ENCODE data around the gene NCAPD2.
A peak's percentile ranks its signal among the peaks of the same experiment; 100 is the strongest.

DNA sequence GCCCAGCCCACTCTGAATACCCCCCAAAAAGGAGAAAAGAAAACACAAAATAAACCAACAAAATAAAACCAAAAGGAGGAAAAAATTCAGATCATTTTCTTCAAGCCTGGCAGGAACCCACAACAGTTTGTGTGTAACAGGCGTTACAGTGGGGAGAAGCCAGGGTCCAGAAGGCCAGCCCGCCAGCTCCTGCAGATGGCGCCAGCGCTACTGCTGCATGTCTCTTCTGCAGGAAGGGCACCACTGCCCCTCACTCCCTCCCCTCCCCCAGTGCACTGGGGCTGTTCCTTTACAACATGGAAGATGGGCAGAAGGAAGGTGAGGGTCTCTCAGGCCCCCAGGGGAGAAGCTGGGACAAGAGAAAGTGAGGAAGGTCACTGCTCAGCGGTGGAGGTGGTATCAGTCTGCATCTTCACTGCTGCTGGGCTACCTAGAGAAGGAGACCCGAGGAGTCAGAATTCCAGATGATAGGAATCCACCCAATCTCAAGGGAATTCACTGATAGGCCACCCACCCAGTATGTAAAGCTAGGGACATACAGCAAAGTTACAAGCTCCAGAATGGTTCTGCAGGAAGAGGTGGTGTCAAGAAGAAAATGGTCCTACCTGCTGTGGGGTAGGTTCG lies 76.5 kb downstream of the NCAPD2 start:
- TF ChIP-seq, protein P1, sequence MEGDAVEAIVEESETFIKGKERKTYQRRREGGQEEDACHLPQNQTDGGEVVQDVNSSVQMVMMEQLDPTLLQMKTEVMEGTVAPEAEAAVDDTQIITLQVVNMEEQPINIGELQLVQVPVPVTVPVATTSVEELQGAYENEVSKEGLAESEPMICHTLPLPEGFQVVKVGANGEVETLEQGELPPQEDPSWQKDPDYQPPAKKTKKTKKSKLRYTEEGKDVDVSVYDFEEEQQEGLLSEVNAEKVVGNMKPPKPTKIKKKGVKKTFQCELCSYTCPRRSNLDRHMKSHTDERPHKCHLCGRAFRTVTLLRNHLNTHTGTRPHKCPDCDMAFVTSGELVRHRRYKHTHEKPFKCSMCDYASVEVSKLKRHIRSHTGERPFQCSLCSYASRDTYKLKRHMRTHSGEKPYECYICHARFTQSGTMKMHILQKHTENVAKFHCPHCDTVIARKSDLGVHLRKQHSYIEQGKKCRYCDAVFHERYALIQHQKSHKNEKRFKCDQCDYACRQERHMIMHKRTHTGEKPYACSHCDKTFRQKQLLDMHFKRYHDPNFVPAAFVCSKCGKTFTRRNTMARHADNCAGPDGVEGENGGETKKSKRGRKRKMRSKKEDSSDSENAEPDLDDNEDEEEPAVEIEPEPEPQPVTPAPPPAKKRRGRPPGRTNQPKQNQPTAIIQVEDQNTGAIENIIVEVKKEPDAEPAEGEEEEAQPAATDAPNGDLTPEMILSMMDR (IDR thresholded peaks at IDR 0.05; ENCODE audit: extremely low read depth in 1 of 2, insufficient read depth in 1 of 2, low read depth in 1 of 2, low read length in 2 of 2), result peak; percentile 30 to 61
- TF ChIP-seq EZH2 (IDR thresholded peaks at IDR 0.05; ENCODE audit: borderline replicate concordance, low read depth, low read length, severe bottlenecking) (no peak), POLR2A (IDR thresholded peaks at IDR 0.05; ENCODE audit: low read depth, low read length) (no peak), FOS (IDR thresholded peaks at IDR 0.05; ENCODE audit: borderline replicate concordance, insufficient read depth, low read length) (no peak), POLR2AphosphoS5 (IDR thresholded peaks at IDR 0.05; ENCODE audit: insufficient read depth, low read depth, low read length) (no peak), JUN (IDR thresholded peaks at IDR 0.05; ENCODE audit: borderline replicate concordance, insufficient read depth, insufficient read length, low read depth) (no peak)
- TF ChIP-seq, protein P2, sequence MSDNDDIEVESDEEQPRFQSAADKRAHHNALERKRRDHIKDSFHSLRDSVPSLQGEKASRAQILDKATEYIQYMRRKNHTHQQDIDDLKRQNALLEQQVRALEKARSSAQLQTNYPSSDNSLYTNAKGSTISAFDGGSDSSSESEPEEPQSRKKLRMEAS (IDR thresholded peaks at IDR 0.05; ENCODE audit: insufficient read depth, insufficient read length), result no peak

Measured in endothelial cell of umbilical vein (primary cell).